GM19455 (cell line): Measurements from ENCODE around the gene UBE2K.
"Not testable (repeated sequence)": the region's sequence is repeated elsewhere in the genome, so short reads cannot be mapped to it uniquely, and the experiment has no call there.

Source experiments
- ATAC-seq: cut with Tn5 transposase; IDR thresholded peaks from one replicate; pipeline ENCODE4 v1.9.1; 2021; ENCODE audit not compliant: unreplicated experiment

UBE2K gene

DNA sequence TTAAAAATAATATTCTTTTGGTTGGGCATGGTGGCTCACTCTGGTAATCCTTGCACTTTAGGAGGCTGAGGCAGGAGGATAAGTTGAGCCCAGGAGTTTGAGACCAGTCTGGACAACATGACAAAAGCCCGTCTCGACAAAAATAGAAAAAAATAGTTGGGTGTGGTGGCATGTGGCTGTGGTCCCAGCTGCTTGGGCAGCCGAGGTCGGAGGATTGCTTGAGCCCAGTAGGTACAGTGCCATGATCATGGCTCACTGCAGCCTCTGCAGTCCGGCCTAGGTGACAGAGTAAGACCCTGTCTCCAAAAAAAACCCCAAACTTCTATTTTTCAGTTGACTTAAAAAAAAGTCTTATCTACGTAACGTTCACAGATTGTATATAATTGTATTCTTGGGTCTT is 23.9 kb downstream of the UBE2K start:
- no peak for ATAC-seq

GRCh38 chr4:39729557-39729956 is 31.6 kb downstream of the UBE2K start:
- no peak for ATAC-seq

GRCh38 chr4:39730072-39730471 is 32.1 kb downstream of the UBE2K start:
- ATAC-seq, result no peak

DNA sequence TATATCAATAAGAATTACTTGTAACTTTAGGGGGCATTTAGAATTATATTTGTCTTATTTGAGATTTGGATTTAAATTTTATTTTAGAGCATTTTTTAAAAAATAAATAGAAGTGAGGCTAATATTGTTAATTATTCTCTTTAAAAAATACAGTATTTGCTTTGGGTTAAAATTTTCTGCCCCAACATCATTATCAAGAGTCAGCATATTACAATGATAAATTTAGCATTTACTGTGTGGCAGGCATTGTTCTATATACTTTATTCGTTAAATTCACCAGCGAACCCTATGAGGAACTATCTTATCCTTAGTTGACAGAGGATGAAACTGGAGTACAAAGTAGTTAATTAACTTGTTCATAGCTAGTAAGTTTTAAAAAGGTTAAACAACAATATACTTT is 34.0 kb downstream of the UBE2K start:
- no peak for ATAC-seq

DNA sequence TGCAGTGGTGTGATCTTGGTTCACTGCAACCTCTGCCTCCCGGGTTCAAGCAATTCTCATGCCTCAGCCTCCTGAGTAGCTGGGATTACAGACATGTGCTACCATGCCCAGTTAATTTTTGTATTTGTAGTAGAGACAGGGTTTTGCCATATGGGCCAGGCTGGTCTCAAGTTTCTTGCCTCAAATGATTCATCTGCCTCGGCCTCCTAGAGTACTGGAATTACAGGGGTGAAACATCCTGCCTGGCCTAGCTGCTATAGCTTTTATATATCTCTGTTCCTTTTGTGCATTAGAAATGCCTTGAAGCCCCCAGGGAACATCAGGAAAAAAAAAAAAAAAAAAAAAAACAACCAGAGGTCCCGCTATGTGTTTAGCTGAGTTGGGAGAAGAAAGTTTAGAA is 34.8 kb downstream of the UBE2K start:
- no peak for ATAC-seq

- not testable (repeated sequence) for ATAC-seq
Observed at GRCh38 chr4:39739591-39739990, 41.7 kb downstream of the UBE2K start.

GRCh38 chr4:39741401-39741800 is 43.5 kb downstream of the UBE2K start:
- no peak for ATAC-seq

DNA sequence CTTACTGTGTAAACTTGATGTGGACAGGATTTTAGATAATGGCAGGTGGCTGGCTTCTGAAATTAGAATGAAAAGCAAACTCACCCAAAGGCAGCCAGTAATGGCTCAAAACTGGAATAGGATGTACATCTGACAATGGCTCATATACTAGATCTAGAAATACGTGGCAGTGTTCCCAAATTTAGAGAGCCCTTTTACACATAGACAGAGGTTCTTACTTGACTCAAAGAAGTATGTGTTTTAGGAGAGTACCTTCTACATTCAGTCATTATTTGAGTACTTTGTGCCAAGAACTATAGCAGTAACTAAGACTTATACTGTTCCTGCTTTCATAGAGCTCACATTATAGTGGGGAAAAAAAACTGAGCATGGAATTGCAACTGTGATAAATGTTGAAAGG is 48.0 kb downstream of the UBE2K start:
- ATAC-seq, result no peak

- no peak for ATAC-seq
Observed at GRCh38 chr4:39750216-39750615, 52.3 kb downstream of the UBE2K start.

- ATAC-seq, result no peak
Observed at GRCh38 chr4:39754309-39754708, 56.4 kb downstream of the UBE2K start.

- no peak for ATAC-seq
Observed at GRCh38 chr4:39756159-39756558, 58.2 kb downstream of the UBE2K start.

DNA sequence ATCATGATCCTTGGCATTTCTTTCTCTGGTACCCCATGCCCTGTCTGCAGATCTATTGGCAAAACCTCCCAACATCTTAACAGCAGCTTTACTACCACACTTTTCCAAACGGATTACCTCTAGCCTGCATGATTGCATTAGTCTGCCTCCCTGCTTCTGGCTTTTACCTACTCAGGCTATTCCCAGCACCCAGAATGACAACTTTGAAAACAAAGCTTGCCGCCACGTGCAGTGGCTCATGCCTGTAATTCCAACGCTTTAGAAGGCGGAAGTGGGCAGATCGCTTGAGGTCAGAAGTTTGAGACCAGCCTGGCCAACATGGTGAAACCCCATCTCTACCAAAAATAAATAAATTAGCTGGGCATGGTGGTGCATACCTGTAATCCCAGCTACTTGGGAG is 60.2 kb downstream of the UBE2K start:
- no peak for ATAC-seq

DNA sequence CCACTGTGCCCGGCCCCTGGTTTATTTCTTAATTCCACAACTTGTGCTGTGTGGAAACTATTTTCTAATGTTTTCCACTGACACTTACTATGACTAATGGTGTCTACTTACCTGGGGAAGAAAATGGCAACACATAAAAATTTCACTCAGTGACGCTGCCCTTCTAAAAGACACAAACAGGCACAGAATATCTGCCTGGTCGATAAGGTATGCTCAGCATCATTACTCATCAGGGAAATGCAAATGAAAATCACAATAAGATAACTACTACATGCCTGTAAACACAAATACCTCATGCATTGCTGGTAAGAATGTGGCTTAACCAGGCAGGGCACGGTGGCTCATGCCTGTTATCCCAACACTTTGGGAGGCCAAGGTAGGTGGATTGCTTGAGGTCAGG is 61.6 kb downstream of the UBE2K start:
- ATAC-seq, result no peak

GRCh38 chr4:39761005-39761667 is 63.2 kb downstream of the UBE2K start:
- ATAC-seq, result no peak

DNA sequence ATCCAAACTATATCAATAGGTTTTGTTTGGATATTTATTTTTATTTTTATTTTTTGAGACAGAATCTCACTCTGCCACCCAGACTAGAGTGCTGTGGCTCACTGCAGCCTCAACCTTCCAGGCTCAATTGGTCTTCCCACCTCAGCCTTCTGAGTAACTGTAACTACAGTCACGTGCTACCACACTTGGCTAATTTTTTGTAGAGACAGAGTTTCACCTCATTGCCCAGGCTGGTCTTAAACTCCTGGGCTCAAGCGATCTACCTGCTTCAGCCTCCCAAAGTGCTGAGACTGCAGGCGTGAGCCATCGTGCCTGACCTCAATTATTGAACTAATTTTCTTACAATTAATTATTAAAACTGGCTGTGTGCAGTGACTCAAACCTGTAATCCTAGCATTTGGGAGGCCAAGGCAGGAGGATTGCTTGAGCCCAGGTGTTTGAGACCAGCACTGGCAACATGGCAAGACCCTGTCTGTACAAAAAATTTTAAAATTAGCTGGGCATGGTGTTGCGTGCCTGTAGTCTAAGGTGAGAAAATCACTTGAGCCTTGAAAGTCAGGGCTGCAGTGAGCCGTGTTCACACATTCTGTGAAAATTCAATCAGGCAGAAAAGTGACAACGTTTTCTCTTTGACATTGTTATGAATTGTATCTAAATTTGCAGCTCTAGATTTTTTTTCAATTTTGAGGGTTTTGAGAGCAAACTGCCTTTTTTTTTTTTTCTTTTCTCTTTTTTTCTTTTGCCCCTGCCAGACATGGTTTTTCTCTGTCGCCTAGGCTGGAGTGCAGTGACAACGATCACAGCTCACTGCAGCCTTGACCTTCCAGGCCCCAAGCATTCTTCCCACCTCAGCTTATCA is 66.0 kb downstream of the UBE2K start:
- ATAC-seq, result no peak

DNA sequence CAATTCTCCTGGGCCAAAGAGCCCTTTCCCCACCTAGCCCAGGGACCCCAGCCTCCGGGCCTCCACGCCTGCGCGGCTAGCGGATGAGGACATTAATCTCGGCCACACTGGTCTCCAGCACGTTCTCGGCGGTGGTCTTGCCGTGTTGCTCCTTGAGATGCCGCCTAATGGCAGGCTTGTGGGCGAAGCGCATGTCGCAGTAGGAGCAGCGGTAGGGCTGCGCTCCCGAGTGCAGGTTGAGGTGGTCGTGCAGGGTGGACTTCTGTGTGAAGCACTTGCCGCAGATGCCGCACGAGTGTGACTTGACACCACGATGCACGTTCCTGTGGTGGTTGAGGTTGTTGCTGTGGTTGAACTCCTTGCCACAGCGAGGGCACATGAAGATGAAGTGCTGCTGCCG is 72.1 kb downstream of the UBE2K start:
- ATAC-seq, result no peak

DNA sequence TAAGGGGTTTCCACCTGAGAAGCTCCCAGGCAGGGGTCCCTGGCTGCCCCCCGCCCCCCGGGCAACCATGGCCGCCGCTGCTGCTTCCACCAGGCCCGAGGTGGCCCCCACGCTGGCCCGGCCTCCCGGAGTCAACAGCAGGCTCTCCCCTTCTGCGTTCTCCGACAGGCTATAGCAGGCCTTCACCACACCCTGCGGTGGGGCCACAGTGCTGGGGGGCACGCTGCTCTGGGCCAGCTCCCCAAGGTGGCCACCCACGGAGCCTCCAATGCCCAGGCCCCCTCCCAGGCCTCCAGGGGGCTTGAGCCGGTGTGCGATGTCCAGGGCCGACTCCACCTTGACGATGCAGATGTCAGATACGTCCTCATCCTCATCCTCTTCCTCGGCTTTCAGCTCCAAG is 72.5 kb downstream of the UBE2K start:
- no peak for ATAC-seq

- ATAC-seq, result no peak
Observed at GRCh38 chr4:39770969-39771724, 73.2 kb downstream of the UBE2K start.

DNA sequence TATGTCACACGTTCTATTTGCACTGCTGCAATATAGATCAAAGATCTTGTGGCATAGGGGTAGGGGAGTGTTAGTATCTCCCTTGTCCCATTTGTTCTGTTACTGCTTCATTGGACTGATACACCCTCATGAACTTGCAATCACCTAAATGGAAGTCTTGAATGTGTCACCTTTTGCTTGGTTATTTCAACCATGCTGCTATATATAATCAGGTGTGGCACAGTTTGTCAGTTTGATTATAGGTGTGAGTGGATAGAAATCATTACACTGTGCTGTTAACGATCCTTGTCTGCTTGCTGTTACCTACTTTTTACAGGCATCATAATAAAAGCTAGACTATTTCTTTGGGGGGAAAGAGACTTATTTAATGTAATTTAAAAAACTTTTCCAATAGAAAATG is 84.1 kb downstream of the UBE2K start:
- not testable (repeated sequence) for ATAC-seq

DNA sequence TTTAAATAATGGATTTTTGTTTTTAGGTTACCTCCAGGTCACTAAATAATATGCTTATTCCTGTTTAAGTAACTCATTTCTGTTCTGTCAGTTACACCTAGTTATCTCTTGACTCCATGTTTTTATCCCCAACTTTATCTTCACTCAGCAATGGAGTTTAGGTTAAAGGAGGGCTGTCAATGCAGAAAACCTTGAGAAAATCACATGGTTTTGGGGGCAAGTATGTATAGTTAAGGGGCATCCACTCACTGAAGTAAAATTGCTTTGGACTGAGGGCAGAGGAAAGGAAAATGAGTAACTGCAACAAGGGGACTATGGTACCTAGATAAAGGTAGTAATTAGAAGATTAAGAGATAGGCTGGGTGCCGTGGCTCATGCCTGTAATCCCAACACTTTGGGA is 87.1 kb downstream of the UBE2K start:
- ATAC-seq, result no peak

DNA sequence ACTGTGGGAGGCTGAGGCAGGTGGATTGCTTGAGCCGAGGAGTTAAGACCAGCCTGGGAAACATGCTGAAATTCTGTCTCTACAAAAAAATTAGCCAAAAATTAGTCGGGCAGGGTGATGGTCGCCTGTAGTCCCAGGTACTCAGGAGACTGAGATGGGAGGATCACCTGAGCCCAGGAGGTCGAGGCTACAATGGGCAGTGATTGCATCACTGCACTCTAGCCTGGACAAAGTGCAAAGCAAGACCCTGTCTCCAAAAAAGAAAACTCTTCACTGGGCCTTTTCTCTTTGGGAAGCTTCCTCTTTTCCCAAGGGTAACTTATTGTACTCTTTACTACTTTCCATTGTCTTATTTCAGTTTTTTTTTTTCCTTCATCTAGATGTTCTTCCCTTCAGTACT is 88.9 kb downstream of the UBE2K start:
- ATAC-seq, result no peak

DNA sequence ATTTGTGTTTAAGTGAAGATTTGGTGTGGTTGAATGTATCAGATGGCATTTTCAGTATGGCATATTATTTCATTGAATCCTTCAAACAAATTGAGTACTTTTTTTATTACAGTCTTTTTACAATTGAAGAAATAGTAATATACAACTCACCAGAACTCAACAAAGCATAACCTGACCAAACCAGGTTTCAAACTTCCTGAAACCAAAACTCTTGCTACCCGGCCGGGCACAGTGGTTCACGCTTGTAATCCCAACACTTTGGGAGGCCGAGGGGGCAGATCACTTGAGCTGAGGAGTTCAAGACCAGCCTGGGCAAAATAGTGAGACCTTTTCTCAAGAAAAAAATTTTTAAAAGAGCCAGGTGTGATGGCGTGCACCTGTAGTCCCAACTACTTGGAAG is 94.2 kb downstream of the UBE2K start:
- ATAC-seq, result no peak
